Psoas muscle (tissue), 8 donors: Measurements from ENCODE around the gene COPE. TPM values are rescaled to one million over a fixed set of nuclear protein-coding genes. Genes with fewer than 3 reads are reported as not detected.

ENCODE experiments used
- ATAC-seq, 4 donors: fragments of 200-7000 bp; cut with Tn5 transposase; one replicate each; pipeline ENCODE4 v1.9.1; 2020; ENCODE audit warnings: moderate library complexity in 3 of 4, mild to moderate bottlenecking in 2 of 4
- DNase-seq, 2 donors: peaks; one replicate each; pipeline ENCODE4 v3.0.0-alpha.2; 2020
- H3K27ac ChIP-seq: fragments of 200-600 bp; one replicate; pipeline ENCODE4 v1.8.0; 2022
- H3K27me3 ChIP-seq, 3 donors: fragments of 200-600 bp in 1 of 3; one replicate each; pipeline versions ENCODE4 v1.6.1 to v1.8.0; 2013 to 2022; ENCODE audit warnings: low read length in 2 of 3, mild to moderate bottlenecking in 2 of 3, moderate library complexity in 1 of 3; ENCODE audit not compliant: insufficient read depth in 3 of 3
- H3K36me3 ChIP-seq, 2 donors: fragments of 200-600 bp in 1 of 2; one replicate each; pipeline versions ENCODE4 v1.6.1 to v1.8.0; 2013 to 2022; ENCODE audit warnings: low read depth in 1 of 2, mild to moderate bottlenecking in 1 of 2, moderate library complexity in 1 of 2; ENCODE audit not compliant: insufficient read depth in 1 of 2
- H3K4me1 ChIP-seq: fragments of 200-600 bp; one replicate; pipeline ENCODE4 v1.8.0; 2022
- H3K4me3 ChIP-seq: fragments of 200-600 bp; one replicate; pipeline ENCODE4 v1.8.0; 2022; ENCODE audit warnings: mild to moderate bottlenecking
- H3K9me3 ChIP-seq: fragments of 200-600 bp; one replicate; pipeline ENCODE4 v1.8.0; 2022
- WGBS, 3 donors: extraction: QIAGEN DNeasy Blood & Tissue Kit; methylation state at CpG; one replicate each; pipeline versions ENCODE4 v1.1.6 to v1.1.7; 2013; 5-methylcytosine and 5-hydroxymethylcytosine counted together
- intact Hi-C, 2 donors: fragments of 100-400 bp; cut with DNase I; formaldehyde crosslinking; loops; one replicate each; pipeline versions ENCODE4 v1.11.0 to v1.14.2; 2022
- polyA plus RNA-seq, 3 donors: library from polyadenylated mRNA; stranded (reverse); fragments of 200-250 nt; gene quantifications; one replicate each; pipeline ENCODE4 v1.2.3, GENCODE V29; 2013
- total RNA-seq, 4 donors: library from RNA; stranded (reverse); fragmentation: NEBNext Ultra II Directional in 2 of 4; extraction: Animal tissue kit (Norgen Biotek cat#: 25700) in 2 of 4; gene quantifications; one replicate each; pipeline versions ENCODE4 v1.2.1 to v1.2.4, GENCODE V29; 2021 to 2023
- TF ChIP-seq, protein P1 (sequence below): fragments of 200-600 bp; IDR thresholded peaks from one replicate; pipeline ENCODE4 v1.8.0; 2022; ENCODE audit warnings: antibody characterized with exemption
- donor health status: healthy with polysubstance abuse.
- donor health status: DM: no; HTN: no; CAD: no; lungs with moderate emphysema.
- donor health status: Bipolar disorder and iron deficiency.
- donor health status: healthy.
- donor health status: DM: yes; HTN: yes; CAD: no.
- donor health status: DM: no; HTN: no; CAD: no.
- donor health status: DM: no; HTN: no; CAD: no.
- donor health status: DM: yes; HTN: yes; CAD: no.

COPE gene
- total and polyA plus RNA-seq, 7 donors: 91.5 to 173 (median 110) TPM

DNA sequence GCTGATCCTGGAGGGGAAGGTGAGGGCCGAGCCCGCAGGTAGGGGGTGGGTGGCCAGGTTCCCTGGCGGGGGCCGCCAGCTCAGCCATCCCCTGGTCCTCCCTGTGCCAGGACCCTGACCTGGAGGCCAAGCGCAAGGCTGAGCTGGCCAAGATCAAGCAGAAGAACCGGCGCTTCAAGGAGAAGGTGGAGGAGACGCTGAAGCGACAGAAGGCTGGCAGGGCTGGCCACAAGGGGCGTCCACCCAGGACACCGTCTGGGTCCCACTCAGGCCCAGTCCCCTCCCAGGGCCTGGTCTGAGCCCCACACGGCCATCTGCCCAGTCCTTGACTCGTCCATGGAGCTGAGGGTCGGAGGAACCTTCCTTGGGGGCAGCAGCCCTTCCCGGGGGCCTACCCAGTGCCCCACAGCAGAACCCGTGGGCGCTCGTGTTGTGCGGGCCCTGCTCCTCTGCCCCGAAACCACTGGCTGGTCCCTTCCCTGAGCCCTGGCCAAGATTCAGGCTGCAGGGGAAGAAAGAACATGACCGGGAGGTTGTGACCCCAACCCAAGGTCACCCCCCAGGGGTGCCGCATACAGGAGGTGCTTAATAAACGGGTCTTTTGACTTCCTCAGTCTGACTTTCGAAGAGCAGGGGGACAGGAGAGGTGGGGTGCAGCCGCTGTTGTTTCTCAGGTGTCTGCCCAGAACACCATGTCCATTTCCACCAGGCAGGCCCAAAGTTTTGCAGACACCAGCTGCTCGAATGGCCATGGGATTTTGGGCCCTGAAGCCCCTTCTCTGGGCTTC is 9.0 kb upstream of the COPE start:
- 81 to 84% (median 82%) methylated on average over 25 to 26 of the region's 26 CpGs for WGBS, 3 donors
- intact Hi-C loops: no loop called here
- TF ChIP-seq, protein P1, sequence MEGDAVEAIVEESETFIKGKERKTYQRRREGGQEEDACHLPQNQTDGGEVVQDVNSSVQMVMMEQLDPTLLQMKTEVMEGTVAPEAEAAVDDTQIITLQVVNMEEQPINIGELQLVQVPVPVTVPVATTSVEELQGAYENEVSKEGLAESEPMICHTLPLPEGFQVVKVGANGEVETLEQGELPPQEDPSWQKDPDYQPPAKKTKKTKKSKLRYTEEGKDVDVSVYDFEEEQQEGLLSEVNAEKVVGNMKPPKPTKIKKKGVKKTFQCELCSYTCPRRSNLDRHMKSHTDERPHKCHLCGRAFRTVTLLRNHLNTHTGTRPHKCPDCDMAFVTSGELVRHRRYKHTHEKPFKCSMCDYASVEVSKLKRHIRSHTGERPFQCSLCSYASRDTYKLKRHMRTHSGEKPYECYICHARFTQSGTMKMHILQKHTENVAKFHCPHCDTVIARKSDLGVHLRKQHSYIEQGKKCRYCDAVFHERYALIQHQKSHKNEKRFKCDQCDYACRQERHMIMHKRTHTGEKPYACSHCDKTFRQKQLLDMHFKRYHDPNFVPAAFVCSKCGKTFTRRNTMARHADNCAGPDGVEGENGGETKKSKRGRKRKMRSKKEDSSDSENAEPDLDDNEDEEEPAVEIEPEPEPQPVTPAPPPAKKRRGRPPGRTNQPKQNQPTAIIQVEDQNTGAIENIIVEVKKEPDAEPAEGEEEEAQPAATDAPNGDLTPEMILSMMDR: no peak
- Histone ChIP-seq H3K4me1 (no peaks in the 10 kb centered on the region), H3K4me3 (no peak overlapping the region), H3K36me3 (peaks cover 9 to 90% of the 10 kb centered on the region in 2 donors), H3K27ac (no peak overlapping the region), H3K27me3 (no peaks in the 10 kb centered on the region), H3K9me3 (no peaks in the 10 kb centered on the region)
- ATAC-seq (no peak), DNase-seq (no peak)

- H3K27me3 ChIP-seq: no peaks in the 10 kb centered on the region
- ATAC-seq: no peak
- no peaks in the 10 kb centered on the region for H3K9me3 ChIP-seq
- no peak for DNase-seq
- H3K4me1 ChIP-seq: peaks cover 11% of the 10 kb centered on the region
- peaks cover 9 to 86% of the 10 kb centered on the region in 2 donors for H3K36me3 ChIP-seq
- no peak overlapping the region for H3K4me3 ChIP-seq
- intact Hi-C loops: no loop called here
- WGBS, 3 donors: 89 to 94% (median 92%) methylated on average over 15 of the region's 15 CpGs
- no peak overlapping the region for H3K27ac ChIP-seq
- TF ChIP-seq, protein P1: no peak
Observed at GRCh38 chr19:18924684-18925213, 5.6 kb upstream of the COPE start.

GRCh38 chr19:18922228-18922985 is 3.2 kb upstream of the COPE start:
- 73 to 75% (median 75%) methylated on average over 26 to 29 of the region's 29 CpGs for WGBS, 3 donors
- intact Hi-C loops: no loop called here
- Histone ChIP-seq H3K36me3 (peaks cover 5 to 63% of the 10 kb centered on the region in 2 donors), H3K9me3 (no peaks in the 10 kb centered on the region), H3K4me3 (no peak overlapping the region), H3K27me3 (no peaks in the 10 kb centered on the region), H3K4me1 (peaks cover 20% of the 10 kb centered on the region), H3K27ac (no peak overlapping the region)
- ATAC-seq (no peak), DNase-seq (no peak)
- TF ChIP-seq, protein P1: no peak

DNA sequence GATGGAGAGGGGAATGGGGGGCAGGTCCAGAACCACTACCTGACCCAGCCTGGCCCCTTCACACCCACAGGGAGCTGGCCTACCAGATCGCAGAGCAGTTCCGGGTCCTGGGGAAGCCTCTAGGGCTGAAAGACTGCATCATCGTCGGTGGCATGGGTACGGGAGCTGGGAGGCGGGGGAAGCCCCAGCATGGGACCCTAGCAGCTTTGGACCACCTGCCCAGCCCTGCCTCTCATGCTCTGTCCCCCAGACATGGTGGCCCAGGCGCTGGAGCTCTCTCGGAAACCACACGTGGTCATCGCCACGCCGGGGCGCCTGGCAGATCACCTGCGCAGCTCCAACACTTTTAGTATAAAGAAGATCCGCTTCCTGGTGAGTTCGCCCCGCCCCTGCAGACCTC is 2.4 kb upstream of the COPE start:
- ATAC-seq (no peak), DNase-seq (no peak)
- intact Hi-C loops: no loop called here
- 89 to 93% (median 90%) methylated on average over 17 of the region's 17 CpGs for WGBS, 3 donors
- no peak overlapping the region for H3K4me3 ChIP-seq
- peaks cover 20% of the 10 kb centered on the region for H3K4me1 ChIP-seq
- no peaks in the 10 kb centered on the region for H3K27me3 ChIP-seq
- peaks cover 5 to 55% of the 10 kb centered on the region in 2 donors for H3K36me3 ChIP-seq
- TF ChIP-seq, protein P1: no peak
- H3K9me3 ChIP-seq: no peaks in the 10 kb centered on the region
- no peak overlapping the region for H3K27ac ChIP-seq
